ENCODE results near the gene S100A3. TPM values are rescaled to one million over a fixed set of nuclear protein-coding genes. Genes with fewer than 3 reads are reported as not detected.
A peak's percentile ranks its signal among the peaks of the same experiment; 100 is the strongest.

The S100A3 gene
- total RNA-seq, 1 experiment from 2014 or later = 12.0 TPM

- Histone ChIP-seq H3K9me3 (ENCODE audit: control insufficient read depth, insufficient read depth, low read depth, low read length) (no peaks in the 10 kb centered on the region), H3K27ac (ENCODE audit: low read length) (peak overlapping the region; percentile 72), H3K4me1 (ENCODE audit: control insufficient read depth, insufficient read depth, low read length) (peaks cover 29% of the 10 kb centered on the region), H3K4me3 (ENCODE audit: low read depth in 2 of 2, low read length in 2 of 2) (no peak overlapping the region), H3K27me3 (ENCODE audit: control insufficient read depth, insufficient read depth, low read length) (no peaks in the 10 kb centered on the region), H3K36me3 (ENCODE audit: control insufficient read depth, insufficient read depth, low read length) (no peaks in the 10 kb centered on the region)
- in situ Hi-C loops (cut with HindIII; ENCODE audit: low pct_unique_long_range_greater_than_20kb, low sequenced_read_pairs) = no loop called here
- DNase-seq (ENCODE audit: low read depth, low spot score) (no peak), ATAC-seq (no peak)
- ChIA-PET POLR2A (no interaction called here), CTCF (no interaction called here)
- BruUV-seq (replicated peaks) = no TSS peak
- intact Hi-C loops (cut with micrococcal nuclease; ENCODE audit: unreplicated experiment) = loop anchor here (5.0 to 10.0 kb wide), 2 partner anchors 104 to 262 kb away; partner anchors contain the start of genes S100A14 and SLC27A3
- TF ChIP-seq REST (IDR thresholded peaks at IDR 0.05; ENCODE audit: insufficient read depth in 1 of 2, low read depth in 2 of 2, low read length in 1 of 2) (no peak), TCF7L2 (IDR thresholded peaks at IDR 0.05; ENCODE audit: low read depth, low read length) (no peak), SIN3A (IDR thresholded peaks at IDR 0.05; ENCODE audit: borderline replicate concordance, insufficient read depth, low read depth, low read length) (no peak), POLR2AphosphoS5 (IDR thresholded peaks at IDR 0.05; ENCODE audit: low read depth, low read length) (no peak)
- TF ChIP-seq, protein P1, sequence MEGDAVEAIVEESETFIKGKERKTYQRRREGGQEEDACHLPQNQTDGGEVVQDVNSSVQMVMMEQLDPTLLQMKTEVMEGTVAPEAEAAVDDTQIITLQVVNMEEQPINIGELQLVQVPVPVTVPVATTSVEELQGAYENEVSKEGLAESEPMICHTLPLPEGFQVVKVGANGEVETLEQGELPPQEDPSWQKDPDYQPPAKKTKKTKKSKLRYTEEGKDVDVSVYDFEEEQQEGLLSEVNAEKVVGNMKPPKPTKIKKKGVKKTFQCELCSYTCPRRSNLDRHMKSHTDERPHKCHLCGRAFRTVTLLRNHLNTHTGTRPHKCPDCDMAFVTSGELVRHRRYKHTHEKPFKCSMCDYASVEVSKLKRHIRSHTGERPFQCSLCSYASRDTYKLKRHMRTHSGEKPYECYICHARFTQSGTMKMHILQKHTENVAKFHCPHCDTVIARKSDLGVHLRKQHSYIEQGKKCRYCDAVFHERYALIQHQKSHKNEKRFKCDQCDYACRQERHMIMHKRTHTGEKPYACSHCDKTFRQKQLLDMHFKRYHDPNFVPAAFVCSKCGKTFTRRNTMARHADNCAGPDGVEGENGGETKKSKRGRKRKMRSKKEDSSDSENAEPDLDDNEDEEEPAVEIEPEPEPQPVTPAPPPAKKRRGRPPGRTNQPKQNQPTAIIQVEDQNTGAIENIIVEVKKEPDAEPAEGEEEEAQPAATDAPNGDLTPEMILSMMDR (IDR thresholded peaks at IDR 0.05) = no peak
Observed at GRCh38 chr1:153513023-153513422, 36.0 kb downstream of the S100A3 start.

GRCh38 chr1:153510984-153511410 lies 38.1 kb downstream of the S100A3 start:
- peaks cover 47% of the 10 kb centered on the region for H3K4me1 ChIP-seq (ENCODE audit: control insufficient read depth, insufficient read depth, low read length)
- H3K27ac ChIP-seq (ENCODE audit: low read length) = peak overlapping the region; percentile 79
- in situ Hi-C loops (cut with HindIII; ENCODE audit: low pct_unique_long_range_greater_than_20kb, low sequenced_read_pairs) (no loop called here), intact Hi-C loops (cut with micrococcal nuclease; ENCODE audit: unreplicated experiment) (loop anchor here (1.0 to 10.0 kb wide), 3 partner anchors 57 to 264 kb away; partner anchors contain the start of genes S100A14 and SLC27A3)
- ChIA-PET POLR2A (interaction anchor here (0.7 kb wide), 2 partner anchors 116 to 163 kb away, joined by 3 to 4 read pairs; partner anchors contain the start of gene S100A13), CTCF (interaction anchor here (0.7 to 2.1 kb wide), 20 partner anchors 9 to 436 kb away, joined by 3 to 16 read pairs (median 4); partner anchors contain the start of genes CHTOP and S100A13)
- DNase-seq (ENCODE audit: low read depth, low spot score) (peak; percentile 65), ATAC-seq (peak; percentile 87)
- TF ChIP-seq POLR2AphosphoS5 (IDR thresholded peaks at IDR 0.05; ENCODE audit: low read depth, low read length) = peak; percentile 30; the same call in 1 of the 2 replicates
- TF ChIP-seq REST (IDR thresholded peaks at IDR 0.05; ENCODE audit: insufficient read depth in 1 of 2, low read depth in 2 of 2, low read length in 1 of 2) = no peak
- TF ChIP-seq, protein P1 (IDR thresholded peaks at IDR 0.05) = peak; percentile 96
- H3K4me3 ChIP-seq (ENCODE audit: low read depth in 2 of 2, low read length in 2 of 2) = no peak overlapping the region
- no peaks in the 10 kb centered on the region for H3K27me3 ChIP-seq (ENCODE audit: control insufficient read depth, insufficient read depth, low read length)
- no peaks in the 10 kb centered on the region for H3K36me3 ChIP-seq (ENCODE audit: control insufficient read depth, insufficient read depth, low read length)
- H3K9me3 ChIP-seq (ENCODE audit: control insufficient read depth, insufficient read depth, low read depth, low read length) = no peaks in the 10 kb centered on the region
- no TSS peak for BruUV-seq (replicated peaks)
